ENCODE data around the gene PLSCR4. TPM values are rescaled to one million over a fixed set of nuclear protein-coding genes. Genes with fewer than 3 reads are reported as not detected.

Gene PLSCR4
- total RNA-seq, 1 donor from 2014 or later = 10.4 TPM

DNA sequence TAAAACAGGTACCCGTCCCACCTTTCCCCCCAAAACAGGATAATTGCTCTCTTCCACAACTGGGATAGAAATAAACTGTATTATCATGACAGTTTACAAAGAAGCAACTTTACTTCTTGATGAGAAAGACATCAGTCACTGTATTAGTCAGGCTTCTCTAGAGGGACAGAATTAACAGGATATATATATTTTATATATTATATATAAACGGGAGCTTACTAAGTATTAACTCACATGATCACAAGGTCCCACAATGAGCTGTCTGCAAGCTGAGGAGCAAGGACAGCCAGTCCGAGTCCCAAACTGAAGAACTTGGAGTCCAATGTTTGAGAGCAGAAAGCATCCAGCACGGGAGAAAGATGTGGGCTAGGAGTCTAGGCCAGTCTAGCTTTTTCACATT is 18.4 kb upstream of the PLSCR4 start:
- peaks cover 12% of the 10 kb centered on the region for H3K9me3 Mint-ChIP-seq
- no peaks in the 10 kb centered on the region for H3K27me3 Mint-ChIP-seq (ENCODE audit: low read depth)
- no peak overlapping the region for H3K27ac Mint-ChIP-seq
- DNase-seq (ENCODE audit: low spot score in 2 of 2, unreplicated experiment in 2 of 2) = no peak
- peaks cover 4% of the 10 kb centered on the region for H3K4me1 Mint-ChIP-seq
- H3K36me3 Mint-ChIP-seq = no peaks in the 10 kb centered on the region
- TF ChIP-seq, protein P1, sequence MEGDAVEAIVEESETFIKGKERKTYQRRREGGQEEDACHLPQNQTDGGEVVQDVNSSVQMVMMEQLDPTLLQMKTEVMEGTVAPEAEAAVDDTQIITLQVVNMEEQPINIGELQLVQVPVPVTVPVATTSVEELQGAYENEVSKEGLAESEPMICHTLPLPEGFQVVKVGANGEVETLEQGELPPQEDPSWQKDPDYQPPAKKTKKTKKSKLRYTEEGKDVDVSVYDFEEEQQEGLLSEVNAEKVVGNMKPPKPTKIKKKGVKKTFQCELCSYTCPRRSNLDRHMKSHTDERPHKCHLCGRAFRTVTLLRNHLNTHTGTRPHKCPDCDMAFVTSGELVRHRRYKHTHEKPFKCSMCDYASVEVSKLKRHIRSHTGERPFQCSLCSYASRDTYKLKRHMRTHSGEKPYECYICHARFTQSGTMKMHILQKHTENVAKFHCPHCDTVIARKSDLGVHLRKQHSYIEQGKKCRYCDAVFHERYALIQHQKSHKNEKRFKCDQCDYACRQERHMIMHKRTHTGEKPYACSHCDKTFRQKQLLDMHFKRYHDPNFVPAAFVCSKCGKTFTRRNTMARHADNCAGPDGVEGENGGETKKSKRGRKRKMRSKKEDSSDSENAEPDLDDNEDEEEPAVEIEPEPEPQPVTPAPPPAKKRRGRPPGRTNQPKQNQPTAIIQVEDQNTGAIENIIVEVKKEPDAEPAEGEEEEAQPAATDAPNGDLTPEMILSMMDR (IDR thresholded peaks at IDR 0.05; ENCODE audit: unreplicated experiment) = no peak
- H3K4me3 Mint-ChIP-seq = no peak overlapping the region

DNA sequence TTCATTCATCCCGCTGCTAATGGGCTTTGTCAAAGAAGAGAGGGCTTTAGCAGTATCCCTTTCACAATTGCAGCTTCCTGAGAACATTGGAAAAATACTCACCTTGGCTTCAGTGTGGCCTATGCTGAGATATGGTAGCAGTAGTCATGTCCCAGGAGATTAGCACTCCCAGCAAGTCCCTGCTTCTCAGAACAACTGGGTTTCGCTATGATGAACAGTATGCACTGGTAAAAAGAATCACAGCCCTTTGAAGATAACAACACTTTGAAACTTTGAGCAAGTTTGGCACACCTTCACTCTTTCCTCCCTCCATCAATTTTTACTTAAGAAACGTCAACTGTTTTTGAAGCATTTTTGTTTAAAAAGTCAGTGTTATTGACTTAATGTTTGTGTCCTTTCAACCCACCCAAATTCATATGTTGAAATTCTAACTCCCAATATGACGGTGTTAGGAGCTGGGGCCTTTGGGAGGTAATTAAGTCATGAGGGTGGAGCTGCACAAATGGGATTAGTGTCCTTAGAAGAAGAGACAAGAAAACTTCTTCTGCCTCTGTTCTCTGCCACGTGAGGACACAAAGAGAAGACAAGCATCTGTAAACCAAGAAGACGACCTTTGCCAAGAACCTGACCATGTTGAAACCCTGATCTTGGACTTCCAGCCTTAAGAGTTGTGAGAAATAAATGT is 17.8 kb upstream of the PLSCR4 start:
- Mint-ChIP-seq H3K27ac (no peak overlapping the region), H3K36me3 (no peaks in the 10 kb centered on the region), H3K4me3 (no peak overlapping the region), H3K4me1 (peaks cover 9% of the 10 kb centered on the region), H3K9me3 (peaks cover 12% of the 10 kb centered on the region), H3K27me3 (ENCODE audit: low read depth) (no peaks in the 10 kb centered on the region)
- DNase-seq (ENCODE audit: low spot score in 2 of 2, unreplicated experiment in 2 of 2) = no peak
- TF ChIP-seq, protein P1 (IDR thresholded peaks at IDR 0.05; ENCODE audit: unreplicated experiment) = no peak

DNA sequence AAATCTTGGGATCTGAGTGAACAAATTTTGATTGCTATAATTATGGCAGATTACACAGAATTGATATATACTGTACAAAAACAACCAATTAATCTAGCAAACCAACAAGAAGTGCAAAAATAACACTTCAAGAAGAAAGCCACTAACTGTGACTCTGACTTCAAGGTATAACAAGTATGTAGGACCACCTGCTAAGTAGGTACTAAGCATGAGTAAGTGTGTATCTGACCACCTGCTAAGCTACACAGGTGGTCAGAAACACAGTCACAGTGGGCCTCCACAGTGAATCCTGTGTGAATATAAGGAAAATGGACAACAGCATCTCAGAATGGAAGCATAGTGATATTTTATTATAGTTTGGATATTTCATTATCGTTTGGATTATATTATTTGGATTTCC is 14.8 kb upstream of the PLSCR4 start:
- H3K36me3 Mint-ChIP-seq = no peaks in the 10 kb centered on the region
- no peaks in the 10 kb centered on the region for H3K27me3 Mint-ChIP-seq (ENCODE audit: low read depth)
- H3K4me1 Mint-ChIP-seq = peaks cover 9% of the 10 kb centered on the region
- TF ChIP-seq, protein P1 (IDR thresholded peaks at IDR 0.05; ENCODE audit: unreplicated experiment) = no peak
- H3K9me3 Mint-ChIP-seq = peaks cover 5% of the 10 kb centered on the region
- no peak overlapping the region for H3K27ac Mint-ChIP-seq
- no peak for DNase-seq (ENCODE audit: low spot score in 2 of 2, unreplicated experiment in 2 of 2)
- H3K4me3 Mint-ChIP-seq = no peak overlapping the region

DNA sequence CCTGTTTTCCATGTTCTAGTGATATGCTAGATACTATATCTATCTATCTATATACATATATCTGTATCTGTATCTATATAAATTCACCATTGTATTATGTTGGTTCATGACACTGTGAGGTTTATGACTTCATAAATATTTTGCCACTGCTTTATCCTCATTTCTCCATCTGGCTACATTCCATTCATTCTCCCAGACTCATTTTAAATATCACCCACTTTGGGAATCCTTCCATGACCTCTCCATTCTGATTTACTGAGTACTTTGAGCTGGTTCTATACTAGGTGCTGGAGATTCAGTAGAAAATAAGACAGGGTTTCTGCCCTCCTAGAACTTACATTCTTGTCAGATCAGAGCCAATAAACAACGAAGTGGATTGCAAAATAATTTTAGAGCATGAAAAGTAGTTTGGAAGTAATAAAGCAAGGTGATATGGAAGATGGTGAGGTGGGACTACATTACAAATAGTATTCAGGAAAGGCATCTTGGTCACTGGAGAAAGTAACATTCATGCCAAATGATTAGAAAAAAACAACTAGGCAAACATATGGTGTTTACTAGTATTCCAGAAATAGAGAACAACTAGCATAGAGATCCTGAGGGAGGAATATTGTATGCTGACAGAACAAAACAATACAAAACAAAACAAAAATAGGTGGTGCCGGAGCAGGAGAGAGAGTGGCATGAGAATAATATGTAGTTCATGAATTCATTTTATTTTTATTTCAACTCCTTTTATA is 11.6 kb upstream of the PLSCR4 start:
- Mint-ChIP-seq H3K27me3 (ENCODE audit: low read depth) (no peaks in the 10 kb centered on the region), H3K36me3 (no peaks in the 10 kb centered on the region), H3K4me3 (no peak overlapping the region), H3K4me1 (peaks cover 9% of the 10 kb centered on the region), H3K9me3 (no peaks in the 10 kb centered on the region), H3K27ac (no peak overlapping the region)
- TF ChIP-seq, protein P1 (IDR thresholded peaks at IDR 0.05; ENCODE audit: unreplicated experiment) = no peak
- no peak for DNase-seq (ENCODE audit: low spot score in 2 of 2, unreplicated experiment in 2 of 2)

DNA sequence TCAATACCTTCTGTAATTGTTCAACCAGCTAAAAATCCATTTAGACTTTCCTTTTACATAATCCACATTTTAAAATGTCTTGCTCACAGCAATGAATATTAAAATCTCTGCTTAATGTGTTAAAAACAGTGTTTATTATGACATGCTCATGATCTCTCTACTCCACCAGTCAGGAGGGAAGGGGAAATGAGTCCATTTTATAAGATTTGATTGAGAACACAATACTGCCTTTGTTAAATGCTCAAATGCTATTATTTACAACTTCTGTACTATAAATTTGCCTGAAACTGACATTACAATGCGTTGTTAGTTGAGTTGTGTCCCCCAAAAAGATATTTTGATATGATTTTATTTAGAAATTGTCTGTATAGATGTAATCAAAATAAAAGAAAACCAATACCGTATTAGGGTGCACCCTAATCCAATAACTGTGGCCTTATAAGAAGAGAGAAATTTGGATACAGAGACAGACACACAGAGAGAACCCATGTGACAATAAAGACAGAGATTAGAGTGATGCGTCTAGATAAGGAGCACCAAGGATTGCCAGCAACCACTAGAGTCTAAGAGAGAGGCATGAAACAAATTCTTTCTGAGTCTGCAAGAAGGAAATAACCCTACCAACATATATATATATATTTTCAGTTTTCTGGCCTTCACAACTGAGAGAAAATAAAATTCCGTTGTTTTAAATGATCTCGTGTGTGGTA is 9.1 kb upstream of the PLSCR4 start:
- Mint-ChIP-seq H3K27ac (no peak overlapping the region), H3K4me1 (peaks cover 8% of the 10 kb centered on the region), H3K36me3 (no peaks in the 10 kb centered on the region), H3K27me3 (ENCODE audit: low read depth) (no peaks in the 10 kb centered on the region), H3K9me3 (no peaks in the 10 kb centered on the region), H3K4me3 (no peak overlapping the region)
- DNase-seq (ENCODE audit: low spot score in 2 of 2, unreplicated experiment in 2 of 2) = no peak
- TF ChIP-seq, protein P1 (IDR thresholded peaks at IDR 0.05; ENCODE audit: unreplicated experiment) = no peak
